Measurements from ENCODE around the gene SH3PXD2A. TPM values are rescaled to one million over a fixed set of nuclear protein-coding genes. Genes with fewer than 3 reads are reported as not detected.

Gene SH3PXD2A
- total and polyA plus RNA-seq, 2 experiments from 2014 or later = 1.8 to 5.0 TPM

- TF ChIP-seq ZNF462 (CRISPR knock-in tag; IDR thresholded peaks at IDR 0.05) (no peak), ZNF114 (CRISPR knock-in tag; IDR thresholded peaks at IDR 0.05) (no peak), JUNB (IDR thresholded peaks at IDR 0.05; ENCODE audit: unreplicated experiment) (no peak), EZH2 (IDR thresholded peaks at IDR 0.05; ENCODE audit: low read depth, unreplicated experiment) (no peak), ETS1 (IDR thresholded peaks at IDR 0.05) (no peak), CREB1 (CRISPR knock-in tag; IDR thresholded peaks at IDR 0.05; ENCODE audit: low read depth) (no peak), ZNF331 (CRISPR knock-in tag; IDR thresholded peaks at IDR 0.05; ENCODE audit: low read depth) (no peak), NANOG (IDR thresholded peaks at IDR 0.05; ENCODE audit: borderline replicate concordance) (no peak), CTCF (conservative IDR thresholded peaks at IDR 0.05; ENCODE audit: low read depth in 2 of 2) (no peak)
Measured at GRCh38 chr10:103714232-103714891, 141.0 kb downstream of the SH3PXD2A start (continued).
